Fibroblast of lung (primary cell): ENCODE data around the gene MBOAT1. TPM values are rescaled to one million over a fixed set of nuclear protein-coding genes. Genes with fewer than 3 reads are reported as not detected.

Source experiments
- DNase-seq, 2 donors: peaks; one replicate each; pipeline versions ENCODE4 v3.0.0 to v3.0.0-alpha.2; 2010; ENCODE audit warnings: low read depth in 2 of 2
- H2AFZ ChIP-seq: 2 replicates; pipeline ENCODE4 v1.5.1; 2012; ENCODE audit warnings: low read length, control low read depth, inconsistent platforms
- H3K27ac ChIP-seq: 2 replicates; pipeline ENCODE4 v1.5.1; 2011; ENCODE audit warnings: low read length, control low read depth; ENCODE audit not compliant: insufficient read depth
- H3K27me3 ChIP-seq: 2 replicates; pipeline ENCODE4 v1.5.1; 2011; ENCODE audit warnings: mild to moderate bottlenecking, low read length; ENCODE audit not compliant: control insufficient read depth, insufficient read depth
- H3K36me3 ChIP-seq: 2 replicates; pipeline ENCODE4 v1.5.1; 2011; ENCODE audit warnings: low read length; ENCODE audit not compliant: control insufficient read depth, insufficient read depth
- H3K4me1 ChIP-seq: 2 replicates; pipeline ENCODE4 v1.5.1; 2011; ENCODE audit warnings: low read length; ENCODE audit not compliant: control insufficient read depth, insufficient read depth; ENCODE audit errors: extremely low read depth
- H3K4me2 ChIP-seq: 2 replicates; pipeline ENCODE4 v1.5.1; 2011; ENCODE audit warnings: low read length, control low read depth; ENCODE audit not compliant: insufficient read depth; ENCODE audit errors: extremely low read depth
- H3K4me3 ChIP-seq, 4 experiments: fragments of 200-600 bp in 1 of 4; sonication (generic) in 1 of 4; replicated peaks in 1 of 4; 2 replicates each; pipeline ENCODE4 v1.5.1; 2011 to 2016; ENCODE audit warnings: low read length in 4 of 4, low read depth in 3 of 4, mild to moderate bottlenecking in 3 of 4, control low read depth in 2 of 4, inconsistent platforms in 1 of 4, mixed read lengths in 1 of 4; ENCODE audit not compliant: insufficient read depth in 1 of 4; ENCODE audit errors: control extremely low read depth in 1 of 4
- H3K79me2 ChIP-seq: 2 replicates; pipeline ENCODE4 v1.5.1; 2012; ENCODE audit warnings: mild to moderate bottlenecking, low read length, inconsistent platforms; ENCODE audit not compliant: control insufficient read depth, insufficient read depth
- H3K9ac ChIP-seq: 2 replicates; pipeline ENCODE4 v1.5.1; 2011; ENCODE audit warnings: mild to moderate bottlenecking, low read length, control low read depth; ENCODE audit not compliant: insufficient read depth
- H3K9me3 ChIP-seq: 2 replicates; pipeline ENCODE4 v1.5.1; 2012; ENCODE audit warnings: low read depth, low read length; ENCODE audit not compliant: control insufficient read depth, insufficient read depth
- H4K20me1 ChIP-seq: 2 replicates; pipeline ENCODE4 v1.5.1; 2011; ENCODE audit warnings: low read length; ENCODE audit not compliant: control insufficient read depth, insufficient read depth; ENCODE audit errors: extremely low read depth
- EZH2 ChIP-seq: IDR thresholded peaks from 2 replicates; pipeline ENCODE4 v1.5.1; 2012; ENCODE audit warnings: low read length, control low read depth, mild to moderate bottlenecking; ENCODE audit errors: missing control alignments
- polyA plus RNA-seq, 2 donors: library from polyadenylated mRNA; depleted of rRNA in 1 of 2; stranded (reverse) in 1 of 2; unstranded in 1 of 2; fragments of >200 nt; gene quantifications; 2 replicates each; pipeline ENCODE4 v1.2.1, GENCODE V29; 2011 to 2012; ENCODE audit warnings: missing spikeins in 1 of 2
- total RNA-seq: library from RNA; depleted of rRNA; stranded (reverse); fragments of >200 nt; gene quantifications from 2 replicates; pipeline ENCODE4 v1.2.1, GENCODE V29; 2014
- TF ChIP-seq, protein P1 (sequence below), 2 donors: IDR thresholded peaks in 1 of 2; conservative IDR thresholded peaks in 1 of 2; 1 replicate in 1 of 2; 2 replicates in 1 of 2; pipeline ENCODE4 v1.5.1; 2011 to 2012; ENCODE audit warnings: low read length in 2 of 2, control low read depth in 1 of 2, inconsistent platforms in 1 of 2, low read depth in 1 of 2, mild to moderate bottlenecking in 1 of 2

The MBOAT1 gene
- total and polyA plus RNA-seq, 2 donors (not counting 1 experiment from before 2014, with no cell fraction given), result 3.1 to 6.6 TPM

DNA sequence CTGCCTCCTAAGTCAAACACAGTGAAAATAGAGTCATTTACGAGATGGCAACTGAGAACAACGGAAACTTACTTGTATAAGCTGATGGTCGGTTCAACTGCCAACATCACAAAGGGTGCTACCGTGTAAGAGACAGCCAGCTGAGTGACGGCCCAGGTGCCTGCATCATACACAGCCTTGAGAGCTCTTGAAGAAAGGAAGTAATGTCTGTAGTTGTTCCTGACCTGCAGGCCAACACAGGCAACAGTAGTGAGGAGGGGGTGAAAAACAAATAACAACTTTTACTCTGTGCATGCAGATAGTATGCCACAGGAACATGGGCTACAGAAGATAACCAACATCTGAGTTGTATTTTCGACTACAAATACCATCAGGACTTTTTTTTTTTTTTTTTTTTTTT, 102.7 kb downstream of the MBOAT1 start:
- no peaks in the 10 kb centered on the region for H3K36me3 ChIP-seq
- H4K20me1 ChIP-seq, result no peaks in the 10 kb centered on the region
- H3K4me2 ChIP-seq, result no peak overlapping the region
- no peaks in the 10 kb centered on the region for H3K9me3 ChIP-seq
- H3K9ac ChIP-seq, result no peak overlapping the region
- no peak for TF ChIP-seq EZH2
- TF ChIP-seq, protein P1, sequence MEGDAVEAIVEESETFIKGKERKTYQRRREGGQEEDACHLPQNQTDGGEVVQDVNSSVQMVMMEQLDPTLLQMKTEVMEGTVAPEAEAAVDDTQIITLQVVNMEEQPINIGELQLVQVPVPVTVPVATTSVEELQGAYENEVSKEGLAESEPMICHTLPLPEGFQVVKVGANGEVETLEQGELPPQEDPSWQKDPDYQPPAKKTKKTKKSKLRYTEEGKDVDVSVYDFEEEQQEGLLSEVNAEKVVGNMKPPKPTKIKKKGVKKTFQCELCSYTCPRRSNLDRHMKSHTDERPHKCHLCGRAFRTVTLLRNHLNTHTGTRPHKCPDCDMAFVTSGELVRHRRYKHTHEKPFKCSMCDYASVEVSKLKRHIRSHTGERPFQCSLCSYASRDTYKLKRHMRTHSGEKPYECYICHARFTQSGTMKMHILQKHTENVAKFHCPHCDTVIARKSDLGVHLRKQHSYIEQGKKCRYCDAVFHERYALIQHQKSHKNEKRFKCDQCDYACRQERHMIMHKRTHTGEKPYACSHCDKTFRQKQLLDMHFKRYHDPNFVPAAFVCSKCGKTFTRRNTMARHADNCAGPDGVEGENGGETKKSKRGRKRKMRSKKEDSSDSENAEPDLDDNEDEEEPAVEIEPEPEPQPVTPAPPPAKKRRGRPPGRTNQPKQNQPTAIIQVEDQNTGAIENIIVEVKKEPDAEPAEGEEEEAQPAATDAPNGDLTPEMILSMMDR (conservative IDR thresholded peaks at IDR 0.05 in 1 of 2, IDR thresholded peaks at IDR 0.05 in 1 of 2; ENCODE audit: low read depth in 1 of 2, low read length in 2 of 2), result no peak
- no peaks in the 10 kb centered on the region for H3K4me1 ChIP-seq
- no peak overlapping the region for H3K27ac ChIP-seq
- no peak overlapping the region for H2AFZ ChIP-seq
- no peak for DNase-seq
- no peak overlapping the region for H3K4me3 ChIP-seq
- H3K79me2 ChIP-seq, result no peaks in the 10 kb centered on the region
- H3K27me3 ChIP-seq, result no peaks in the 10 kb centered on the region

DNA sequence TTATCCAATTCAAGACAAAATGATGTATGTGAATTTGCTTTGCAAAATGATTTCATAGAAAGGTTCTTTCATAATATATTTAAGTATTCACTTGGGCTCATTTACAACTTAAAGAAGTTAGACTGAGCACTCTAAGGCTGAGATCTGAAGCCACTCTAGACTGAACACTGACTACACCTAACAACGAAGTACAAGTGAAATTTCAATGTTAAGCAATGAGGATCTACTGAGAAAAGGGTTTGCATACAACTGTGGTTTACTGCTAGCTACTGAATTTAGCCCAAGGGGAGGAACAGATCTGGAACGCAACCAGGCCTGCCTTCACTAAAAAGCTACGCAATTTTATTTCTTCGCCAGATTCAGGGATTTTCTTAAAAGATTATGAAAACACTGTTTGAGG, 106.4 kb downstream of the MBOAT1 start:
- DNase-seq, result no peak
- no peaks in the 10 kb centered on the region for H3K9me3 ChIP-seq
- no peak overlapping the region for H3K4me3 ChIP-seq
- TF ChIP-seq, protein P1 (conservative IDR thresholded peaks at IDR 0.05 in 1 of 2, IDR thresholded peaks at IDR 0.05 in 1 of 2; ENCODE audit: low read depth in 1 of 2, low read length in 2 of 2), result no peak
- no peak for TF ChIP-seq EZH2
- no peak overlapping the region for H3K27ac ChIP-seq
- no peaks in the 10 kb centered on the region for H3K27me3 ChIP-seq
- no peak overlapping the region for H2AFZ ChIP-seq
- no peaks in the 10 kb centered on the region for H3K79me2 ChIP-seq
- H3K9ac ChIP-seq, result no peak overlapping the region
- H3K4me1 ChIP-seq, result no peaks in the 10 kb centered on the region
- H3K4me2 ChIP-seq, result no peak overlapping the region
- H3K36me3 ChIP-seq, result no peaks in the 10 kb centered on the region
- no peaks in the 10 kb centered on the region for H4K20me1 ChIP-seq

DNA sequence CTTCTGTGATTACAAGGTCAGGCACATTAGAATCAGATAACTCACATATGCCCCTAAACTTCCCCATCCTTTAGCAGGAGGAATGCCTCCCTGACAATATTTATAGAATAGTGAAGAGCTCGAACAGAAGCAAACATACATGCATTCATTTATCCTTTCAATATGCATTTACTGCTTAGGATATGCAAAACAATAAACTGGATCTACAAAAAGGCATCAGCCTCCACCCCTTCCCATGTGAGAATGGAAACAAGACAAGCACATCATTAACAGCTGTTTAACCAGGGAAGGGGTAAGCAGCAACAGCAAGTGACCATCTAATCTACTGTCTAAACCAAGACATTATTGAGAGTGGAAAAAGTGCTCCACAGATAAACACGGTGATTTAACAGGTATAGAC, 107.6 kb downstream of the MBOAT1 start:
- no peak for DNase-seq

More for the DNA sequence above, 107.6 kb downstream of the MBOAT1 start:
- Histone ChIP-seq H3K4me2 (no peak overlapping the region), H3K27me3 (no peaks in the 10 kb centered on the region), H3K36me3 (no peaks in the 10 kb centered on the region), H3K9me3 (no peaks in the 10 kb centered on the region), H3K4me1 (no peaks in the 10 kb centered on the region), H4K20me1 (no peaks in the 10 kb centered on the region), H3K4me3 (no peak overlapping the region), H3K27ac (no peak overlapping the region), H2AFZ (no peak overlapping the region), H3K9ac (no peak overlapping the region), H3K79me2 (no peaks in the 10 kb centered on the region)
- TF ChIP-seq, protein P1 (conservative IDR thresholded peaks at IDR 0.05 in 1 of 2, IDR thresholded peaks at IDR 0.05 in 1 of 2; ENCODE audit: low read depth in 1 of 2, low read length in 2 of 2), result no peak
- TF ChIP-seq EZH2, result no peak
